H1 (cell line): Measurements from ENCODE around the gene CACNA1C. TPM values are rescaled to one million over a fixed set of nuclear protein-coding genes. Genes with fewer than 3 reads are reported as not detected.

Experiments
- CTCF ChIA-PET: fragments of 300-600 bp; sonication (Branson Sonifier 250); formaldehyde crosslinking; loops from one replicate; lab custom pipeline; 2021; ENCODE audit not compliant: partially characterized antibody; lab: Charles Lee
- POLR2A ChIA-PET: fragments of 300-600 bp; sonication (Branson Sonifier 250); formaldehyde crosslinking; loops from one replicate; lab custom pipeline; 2021; ENCODE audit warnings: inconsistent platforms; ENCODE audit not compliant: partially characterized antibody; lab: Charles Lee
- DNase-seq, 2 experiments: peaks; one replicate each; pipeline versions ENCODE4 v3.0.0 to v3.0.0-alpha.2; 2010 to 2022; ENCODE audit warnings: low spot score in 2 of 2, low read depth in 1 of 2, mixed read lengths in 1 of 2
- FAIRE-seq: peaks from 2 replicates; lab custom pipeline; 2011; peaks lifted over from hg19 to GRCh38; lab: Jason Lieb, UNC
- H2AFZ ChIP-seq: 2 replicates; pipeline ENCODE4 v1.8.1; 2012; ENCODE audit warnings: low read length, inconsistent platforms
- H2AK5ac ChIP-seq: 2 replicates; pipeline ENCODE4 v1.6.1; 2013; ENCODE audit warnings: low read depth, low read length
- H2BK120ac ChIP-seq: replicated peaks from 2 replicates; pipeline ENCODE3; 2013; ENCODE audit warnings: low read depth, low read length, inconsistent platforms
- H2BK12ac ChIP-seq: 2 replicates; pipeline ENCODE4 v1.6.1; 2013; ENCODE audit warnings: low read depth, low read length
- H2BK15ac ChIP-seq: 2 replicates; pipeline ENCODE4 v1.6.1; 2013; ENCODE audit warnings: low read length
- H2BK20ac ChIP-seq: 2 replicates; pipeline ENCODE4 v1.6.1; 2013; ENCODE audit warnings: low read length
- H2BK5ac ChIP-seq: 2 replicates; pipeline ENCODE4 v1.6.1; 2013; ENCODE audit warnings: low read depth, low read length
- H3K14ac ChIP-seq: 2 replicates; pipeline ENCODE4 v1.6.1; 2013; ENCODE audit warnings: inconsistent platforms; ENCODE audit not compliant: insufficient read length
- H3K18ac ChIP-seq: 2 replicates; pipeline ENCODE4 v1.6.1; 2013; ENCODE audit warnings: low read length; ENCODE audit errors: extremely low read depth
- H3K23ac ChIP-seq: 2 replicates; pipeline ENCODE4 v1.6.1; 2013; ENCODE audit warnings: inconsistent platforms; ENCODE audit not compliant: insufficient read length
- H3K23me2 ChIP-seq: 2 replicates; pipeline ENCODE4 v1.6.1; 2013; ENCODE audit warnings: low read depth, low read length
- H3K27ac ChIP-seq: 2 replicates; pipeline ENCODE4 v1.6.1; 2011; ENCODE audit warnings: low read depth, low read length, inconsistent platforms
- H3K27me3 ChIP-seq, 4 experiments: replicated peaks in 1 of 4; 1 replicate in 1 of 4; 2 replicates in 3 of 4; pipeline versions ENCODE4 v1.6.1 to v1.8.1; 2011 to 2013; ENCODE audit warnings: low read length in 3 of 4, mild to moderate bottlenecking in 3 of 4, inconsistent platforms in 2 of 4, mixed read lengths in 2 of 4, moderate library complexity in 1 of 4; ENCODE audit not compliant: control insufficient read depth in 3 of 4, insufficient read depth in 3 of 4; ENCODE audit errors: extremely low read depth in 1 of 4
- H3K36me3 ChIP-seq, 4 experiments: 2 replicates each; pipeline versions ENCODE4 v1.6.1 to v1.8.1; 2011 to 2013; ENCODE audit warnings: mild to moderate bottlenecking in 4 of 4, low read length in 3 of 4, moderate library complexity in 2 of 4, control low read depth in 1 of 4, inconsistent platforms in 1 of 4; ENCODE audit not compliant: insufficient read depth in 4 of 4, control insufficient read depth in 2 of 4
- H3K4ac ChIP-seq: replicated peaks from 2 replicates; pipeline ENCODE3; 2013; ENCODE audit warnings: low read length, low read depth, mixed read lengths, inconsistent platforms; ENCODE audit not compliant: insufficient read length
- H3K4me1 ChIP-seq, 4 experiments: replicated peaks in 1 of 4; 1 replicate in 1 of 4; 2 replicates in 3 of 4; pipeline versions ENCODE4 v1.6.1 to v1.8.1; 2011 to 2013; ENCODE audit warnings: low read length in 3 of 4, inconsistent platforms in 2 of 4, mixed read lengths in 1 of 4; ENCODE audit not compliant: insufficient read depth in 4 of 4, control insufficient read depth in 3 of 4
- H3K4me2 ChIP-seq, 2 experiments: 2 replicates each; pipeline versions ENCODE4 v1.6.1 to v1.8.1; 2011 to 2013; ENCODE audit warnings: low read depth in 2 of 2, low read length in 2 of 2, control low read depth in 1 of 2, inconsistent platforms in 1 of 2, mild to moderate bottlenecking in 1 of 2; ENCODE audit not compliant: insufficient read depth in 1 of 2
- H3K4me3 ChIP-seq, 4 experiments: fragments of 200-600, 300-600 bp in 1 of 4; sonication (generic), shearing (Covaris generic), sonication (Bioruptor Twin) in 1 of 4; 2 replicates each; pipeline versions ENCODE4 v1.5.1 to v1.8.1; 2011 to 2016; ENCODE audit warnings: low read length in 4 of 4, low read depth in 3 of 4, control low read depth in 2 of 4, inconsistent platforms in 2 of 4, mild to moderate bottlenecking in 2 of 4, mixed read lengths in 1 of 4, moderate library complexity in 1 of 4; ENCODE audit not compliant: insufficient read depth in 2 of 4; ENCODE audit errors: extremely low read depth in 1 of 4
- H3K56ac ChIP-seq: replicated peaks from 2 replicates; pipeline ENCODE3; 2013; ENCODE audit warnings: low read depth, mild to moderate bottlenecking, mixed read lengths, low read length, inconsistent platforms; ENCODE audit not compliant: insufficient read length
- H3K79me1 ChIP-seq: 2 replicates; pipeline ENCODE4 v1.6.1; 2013; ENCODE audit warnings: low read depth, low read length, control low read depth
- H3K79me2 ChIP-seq, 2 experiments: 2 replicates each; pipeline versions ENCODE4 v1.6.1 to v1.8.1; 2012 to 2013; ENCODE audit warnings: low read length in 2 of 2, mild to moderate bottlenecking in 2 of 2, inconsistent platforms in 1 of 2; ENCODE audit not compliant: insufficient read depth in 2 of 2, control insufficient read depth in 1 of 2
- H3K9ac ChIP-seq, 4 experiments: replicated peaks in 1 of 4; 1 replicate in 1 of 4; 2 replicates in 3 of 4; pipeline versions ENCODE4 v1.6.1 to v1.8.1; 2011 to 2013; ENCODE audit warnings: low read depth in 3 of 4, low read length in 3 of 4, control low read depth in 2 of 4, mild to moderate bottlenecking in 2 of 4, moderate library complexity in 2 of 4, inconsistent platforms in 1 of 4; ENCODE audit errors: extremely low read depth in 1 of 4
- H3K9me3 ChIP-seq, 2 experiments: 2 replicates each; pipeline versions ENCODE4 v1.6.1 to v1.8.1; 2012 to 2013; ENCODE audit warnings: mild to moderate bottlenecking in 2 of 2, moderate library complexity in 2 of 2, control low read depth in 1 of 2, inconsistent platforms in 1 of 2, low read depth in 1 of 2, low read length in 1 of 2, mixed read lengths in 1 of 2; ENCODE audit not compliant: insufficient read depth in 2 of 2
- H4K20me1 ChIP-seq, 2 experiments: replicated peaks in 1 of 2; 2 replicates each; pipeline versions ENCODE3 to v1.8.1; 2011 to 2013; ENCODE audit warnings: inconsistent platforms in 2 of 2, low read length in 2 of 2, mild to moderate bottlenecking in 1 of 2; ENCODE audit not compliant: insufficient read depth in 2 of 2, control insufficient read depth in 1 of 2
- H4K5ac ChIP-seq: 2 replicates; pipeline ENCODE4 v1.6.1; 2013; ENCODE audit warnings: low read length, low read depth, mixed read lengths, inconsistent platforms; ENCODE audit not compliant: insufficient read length
- H4K8ac ChIP-seq: 2 replicates; pipeline ENCODE4 v1.8.0; 2013; ENCODE audit warnings: mild to moderate bottlenecking, moderate library complexity, low read length, inconsistent platforms; ENCODE audit not compliant: insufficient read depth; ENCODE audit errors: extremely low read depth
- H4K91ac ChIP-seq: replicated peaks from 2 replicates; pipeline ENCODE3; 2013; ENCODE audit warnings: low read length, mixed read lengths, inconsistent platforms; ENCODE audit not compliant: insufficient read length
- CHD2 ChIP-seq: IDR thresholded peaks from 2 replicates; pipeline ENCODE4 v1.6.1; 2012; ENCODE audit warnings: low read length, improper control_type of control experiment
- FOSL1 ChIP-seq: IDR thresholded peaks from 2 replicates; pipeline ENCODE4 v1.6.1; 2011; ENCODE audit warnings: mild to moderate bottlenecking, low read depth, low read length, moderate library complexity; ENCODE audit not compliant: insufficient read depth
- HDAC6 ChIP-seq: IDR thresholded peaks from one replicate; pipeline ENCODE4 v1.7.1; 2012; ENCODE audit warnings: low read depth, mild to moderate bottlenecking, inconsistent platforms, low read length, moderate library complexity
- KDM1A ChIP-seq: fragments of 200-600, 300-600 bp; sonication (generic); IDR thresholded peaks from 2 replicates; pipeline ENCODE4 v1.7.1; 2016; ENCODE audit warnings: mild to moderate bottlenecking, low read length, borderline replicate concordance
- KDM5A ChIP-seq: fragments of 200-600 bp; IDR thresholded peaks from 2 replicates; pipeline ENCODE4 v1.7.1; 2012; ENCODE audit warnings: mild to moderate bottlenecking, low read length, inconsistent platforms, mixed read lengths
- MAX ChIP-seq: IDR thresholded peaks from 2 replicates; pipeline ENCODE4 v1.6.1; 2012; ENCODE audit warnings: inconsistent platforms
- POLR2AphosphoS5 ChIP-seq: IDR thresholded peaks from 2 replicates; pipeline ENCODE4 v1.6.1; 2011; ENCODE audit warnings: low read depth, low read length
- SIRT6 ChIP-seq: IDR thresholded peaks from one replicate; pipeline ENCODE4 v1.7.1; 2012; ENCODE audit warnings: low read length, inconsistent platforms
- SUZ12 ChIP-seq: fragments of 200-600 bp; sonication (generic); IDR thresholded peaks from 2 replicates; pipeline ENCODE4 v1.6.1; 2012; ENCODE audit warnings: mild to moderate bottlenecking, inconsistent platforms, low read length, moderate library complexity, mixed read lengths
- TAF1 ChIP-seq: IDR thresholded peaks from 2 replicates; pipeline ENCODE4 v1.6.1; 2011; ENCODE audit warnings: mild to moderate bottlenecking, low read depth, low read length
- TAF7 ChIP-seq: optimal IDR thresholded peaks from 2 replicates; pipeline ENCODE3; 2011; ENCODE audit warnings: low read depth, mild to moderate bottlenecking, inconsistent platforms, low read length, moderate library complexity, borderline replicate concordance
- USF2 ChIP-seq: IDR thresholded peaks from 2 replicates; pipeline ENCODE4 v1.6.1; 2011; ENCODE audit warnings: low read length, improper control_type of control experiment
- YY1 ChIP-seq: IDR thresholded peaks from 2 replicates; pipeline ENCODE4 v1.6.1; 2011; ENCODE audit warnings: low read depth, mild to moderate bottlenecking, low read length
- WGBS, 2 experiments: shearing (Covaris generic) in 1 of 2; methylation state at CpG; one replicate each; pipeline versions ENCODE4 v1.1.6 to v1.1.7; 2013 to 2015; ENCODE audit warnings: low lambda C conversion rate in 2 of 2, mixed read lengths in 2 of 2, inconsistent platforms in 1 of 2, low coverage in 1 of 2, missing lambda C conversion rate in 1 of 2; ENCODE audit not compliant: insufficient replicate concordance in 2 of 2, insufficient coverage in 1 of 2, insufficient read length in 1 of 2; ENCODE audit errors: extremely low coverage in 1 of 2, missing lambda C conversion rate in 1 of 2; 5-methylcytosine and 5-hydroxymethylcytosine counted together
- polyA plus RNA-seq, 7 experiments: library from polyadenylated mRNA; depleted of rRNA in 3 of 7; stranded (reverse) in 5 of 7; unstranded in 2 of 7; fragments of >200 nt in 5 of 7; fragments of 200-250 nt in 2 of 7; gene quantifications; 1 replicate in 5 of 7; 2 replicates in 1 of 7; 4 replicates in 1 of 7; pipeline versions ENCODE4 v1.2.1 to v1.2.3, GENCODE V29; 2011 to 2013; ENCODE audit warnings: missing spikeins in 2 of 7, mixed read lengths in 2 of 7
- total RNA-seq: library from RNA; stranded (reverse); fragmentation: NEBNext Ultra II Directional; extraction: Animal tissue kit (Norgen Biotek cat#: 25700); gene quantifications from 2 replicates; pipeline ENCODE4 v1.2.1, GENCODE V29; 2021

CACNA1C gene
- total and polyA plus RNA-seq, 2 of the 8 experiments (the other 6 are each of a cell fraction or from before 2014, with no cell fraction given), result 1.3 TPM

GRCh38 chr12:2477009-2477766, 424.4 kb downstream of the CACNA1C start:
- Histone ChIP-seq H4K8ac (no peak overlapping the region), H3K18ac (no peak overlapping the region), H3K27ac (no peak overlapping the region), H4K20me1 (no peaks in the 10 kb centered on the region), H3K36me3 (no peaks in the 10 kb centered on the region), H3K23me2 (no peaks in the 10 kb centered on the region), H4K5ac (no peak overlapping the region), H3K27me3 (no peaks in the 10 kb centered on the region; a peak in 1 of 7 replicates), H3K4me2 (no peak overlapping the region), H2BK15ac (no peak overlapping the region), H3K4me3 (no peak overlapping the region), H2BK5ac (no peak overlapping the region), H2BK12ac (no peak overlapping the region), H3K4me1 (no peaks in the 10 kb centered on the region), H3K79me2 (no peaks in the 10 kb centered on the region), H3K56ac (no peak overlapping the region), H3K9ac (no peak overlapping the region), H3K23ac (no peak overlapping the region), H3K4ac (no peak overlapping the region), H2AFZ (no peak overlapping the region), H3K9me3 (no peaks in the 10 kb centered on the region), H4K91ac (no peak overlapping the region), H2AK5ac (no peak overlapping the region), H3K14ac (no peak overlapping the region), H2BK120ac (no peak overlapping the region), H2BK20ac (no peak overlapping the region), H3K79me1 (no peaks in the 10 kb centered on the region)
- DNase-seq (no peak), FAIRE-seq (no peak)
- ChIA-PET POLR2A (no interaction called here), CTCF (no interaction called here)
- WGBS, 2 experiments, result 92% methylated on average over 8 of the region's 8 CpGs; no CpG with 5 or more reads in 1 of the 2 experiments
- TF ChIP-seq POLR2AphosphoS5 (no peak), HDAC6 (no peak), USF2 (no peak), CHD2 (no peak), FOSL1 (no peak), SUZ12 (no peak), KDM1A (no peak), KDM5A (no peak), TAF1 (no peak), MAX (no peak), SIRT6 (no peak), TAF7 (no peak), YY1 (no peak)
